ENCODE data around the gene CD74.
A peak's percentile ranks its signal among the peaks of the same experiment; 100 is the strongest.

The CD74 gene

GRCh38 chr5:150357326-150358260 lies 55.1 kb downstream of the CD74 start, which contains the start of gene TCOF1:
TSS of gene TCOF1 (plus strand) at chr5:150357697. CDS start at chr5:150357747, 50 bp downstream.
- peak; percentile 83 for DNase-seq

- DNase-seq: no peak
Measured at GRCh38 chr5:150356575-150357294, 56.0 kb downstream of the CD74 start.

- no peak for DNase-seq
Measured at GRCh38 chr5:150355791-150356190, 56.9 kb downstream of the CD74 start.

GRCh38 chr5:150353032-150353675 lies 59.6 kb downstream of the CD74 start:
- no peak for DNase-seq

- DNase-seq: no peak
Measured at GRCh38 chr5:150352244-150353031, 60.3 kb downstream of the CD74 start.

Data from NCI-H1436 treated with DMSO at 0.1 percent for 48 hours (cell line).